Lower leg skin (tissue), 3 donors: ENCODE data around the gene MSANTD1.

ENCODE experiments used
- POLR2A ChIP-seq, 2 donors: fragments of 450-650 bp; IDR thresholded peaks; one replicate each; pipeline ENCODE4 v1.6.1; 2016 to 2017; ENCODE audit warnings: antibody characterized with exemption in 2 of 2, mild to moderate bottlenecking in 1 of 2, moderate library complexity in 1 of 2
- TF ChIP-seq, protein P1 (sequence below), 3 donors: fragments of 450-650 bp; IDR thresholded peaks; one replicate each; pipeline ENCODE4 v1.5.1; 2016; ENCODE audit warnings: antibody characterized with exemption in 3 of 3, mild to moderate bottlenecking in 3 of 3, moderate library complexity in 2 of 3

DNA sequence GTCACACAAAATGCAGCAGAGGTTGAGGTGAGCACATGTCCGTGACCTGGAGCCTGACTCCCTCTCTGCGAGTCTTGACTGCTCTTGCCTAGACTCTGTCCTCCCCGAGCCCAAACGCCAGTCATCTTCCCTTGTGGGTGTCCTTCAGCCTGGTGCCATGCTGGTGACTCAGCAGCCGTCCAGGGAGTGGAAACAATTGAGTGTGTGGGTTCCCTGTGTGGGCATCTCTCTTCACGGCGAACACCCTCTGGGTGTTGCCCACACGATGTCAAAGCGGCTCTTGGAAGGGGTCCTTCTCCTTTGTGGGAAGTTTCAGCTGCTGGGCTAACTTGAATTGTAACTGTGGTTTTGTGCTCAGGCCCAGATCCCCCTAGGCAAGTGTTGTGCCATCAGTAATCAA lies 17.5 kb upstream of the MSANTD1 start:
- TF ChIP-seq, protein P1, sequence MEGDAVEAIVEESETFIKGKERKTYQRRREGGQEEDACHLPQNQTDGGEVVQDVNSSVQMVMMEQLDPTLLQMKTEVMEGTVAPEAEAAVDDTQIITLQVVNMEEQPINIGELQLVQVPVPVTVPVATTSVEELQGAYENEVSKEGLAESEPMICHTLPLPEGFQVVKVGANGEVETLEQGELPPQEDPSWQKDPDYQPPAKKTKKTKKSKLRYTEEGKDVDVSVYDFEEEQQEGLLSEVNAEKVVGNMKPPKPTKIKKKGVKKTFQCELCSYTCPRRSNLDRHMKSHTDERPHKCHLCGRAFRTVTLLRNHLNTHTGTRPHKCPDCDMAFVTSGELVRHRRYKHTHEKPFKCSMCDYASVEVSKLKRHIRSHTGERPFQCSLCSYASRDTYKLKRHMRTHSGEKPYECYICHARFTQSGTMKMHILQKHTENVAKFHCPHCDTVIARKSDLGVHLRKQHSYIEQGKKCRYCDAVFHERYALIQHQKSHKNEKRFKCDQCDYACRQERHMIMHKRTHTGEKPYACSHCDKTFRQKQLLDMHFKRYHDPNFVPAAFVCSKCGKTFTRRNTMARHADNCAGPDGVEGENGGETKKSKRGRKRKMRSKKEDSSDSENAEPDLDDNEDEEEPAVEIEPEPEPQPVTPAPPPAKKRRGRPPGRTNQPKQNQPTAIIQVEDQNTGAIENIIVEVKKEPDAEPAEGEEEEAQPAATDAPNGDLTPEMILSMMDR (IDR thresholded peaks at IDR 0.05) = no peak
- TF ChIP-seq POLR2A (IDR thresholded peaks at IDR 0.05) = no peak
